Activated T-cell treated with anti-CD3 and anti-CD28 coated beads, Interleukin-2, amount 50 U/mL, for 24 hours (primary cell): ENCODE measurements around the gene MACROD2.

ENCODE experiments used
- DNase-seq: peaks from one replicate; pipeline ENCODE4 v3.0.0-alpha.2; 2020
- H3K27ac Mint-ChIP-seq: 2 replicates; pipeline ENCODE4 v1.8.0; 2020; ENCODE audit warnings: mild to moderate bottlenecking, mixed read lengths
- H3K27me3 Mint-ChIP-seq: 2 replicates; pipeline ENCODE4 v1.8.0; 2020; ENCODE audit warnings: mixed read lengths
- H3K36me3 Mint-ChIP-seq: 2 replicates; pipeline ENCODE4 v1.8.0; 2020; ENCODE audit warnings: low read depth, mixed read lengths
- H3K4me1 Mint-ChIP-seq: 2 replicates; pipeline ENCODE4 v1.8.0; 2020; ENCODE audit warnings: low read depth, mixed read lengths
- H3K4me3 Mint-ChIP-seq: 2 replicates; pipeline ENCODE4 v1.8.0; 2020; ENCODE audit warnings: mild to moderate bottlenecking, moderate library complexity, mixed read lengths
- H3K9me3 Mint-ChIP-seq: 2 replicates; pipeline ENCODE4 v1.8.0; 2020; ENCODE audit warnings: mixed read lengths

MACROD2 gene

GRCh38 chr20:15603506-15603905 lies 1608.2 kb downstream of the MACROD2 start:
- no peak overlapping the region for H3K27ac Mint-ChIP-seq
- H3K4me1 Mint-ChIP-seq: no peaks in the 10 kb centered on the region
- H3K4me3 Mint-ChIP-seq: no peak overlapping the region
- H3K9me3 Mint-ChIP-seq: peaks cover 6% of the 10 kb centered on the region
- H3K27me3 Mint-ChIP-seq: no peaks in the 10 kb centered on the region
- no peaks in the 10 kb centered on the region for H3K36me3 Mint-ChIP-seq
- no peak for DNase-seq

- Mint-ChIP-seq H3K36me3 (no peaks in the 10 kb centered on the region), H3K4me1 (no peaks in the 10 kb centered on the region), H3K27me3 (no peaks in the 10 kb centered on the region), H3K4me3 (no peak overlapping the region), H3K27ac (no peak overlapping the region), H3K9me3 (peaks cover 6% of the 10 kb centered on the region)
- DNase-seq: no peak
Observed at GRCh38 chr20:15603978-15604805, 1608.9 kb downstream of the MACROD2 start.

GRCh38 chr20:15609921-15610320 lies 1614.6 kb downstream of the MACROD2 start:
- H3K27me3 Mint-ChIP-seq: no peaks in the 10 kb centered on the region

DNA sequence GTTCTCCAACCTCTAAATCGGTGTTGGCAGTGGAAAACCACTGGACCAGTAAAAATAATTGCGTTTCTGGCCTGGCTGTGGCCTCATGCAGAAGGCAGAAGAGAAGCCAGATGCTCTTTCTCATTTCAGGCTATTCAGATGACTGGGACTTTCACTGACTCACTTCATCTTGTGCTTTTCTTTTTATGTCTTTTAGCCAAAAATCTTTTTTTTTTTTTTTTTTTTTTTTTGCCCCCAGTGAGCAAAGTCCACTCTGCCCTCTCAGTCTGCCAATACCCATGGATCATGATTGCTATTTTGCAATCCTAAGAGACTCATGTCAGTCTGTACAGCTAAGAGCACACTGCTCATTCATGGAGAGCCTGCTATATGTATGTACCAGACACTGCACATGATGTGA lies 1615.5 kb downstream of the MACROD2 start:
- no peak for DNase-seq
- Mint-ChIP-seq H3K36me3 (no peaks in the 10 kb centered on the region), H3K4me1 (no peaks in the 10 kb centered on the region), H3K4me3 (no peak overlapping the region), H3K27ac (no peak overlapping the region), H3K9me3 (peaks cover 6% of the 10 kb centered on the region), H3K27me3 (no peaks in the 10 kb centered on the region)

More at GRCh38 chr20:15609921-15610320, 1614.6 kb downstream of the MACROD2 start:
- no peaks in the 10 kb centered on the region for H3K36me3 Mint-ChIP-seq
- no peak overlapping the region for H3K27ac Mint-ChIP-seq
- no peak for DNase-seq
- no peaks in the 10 kb centered on the region for H3K4me1 Mint-ChIP-seq
- peaks cover 6% of the 10 kb centered on the region for H3K9me3 Mint-ChIP-seq
- H3K4me3 Mint-ChIP-seq: no peak overlapping the region

DNA sequence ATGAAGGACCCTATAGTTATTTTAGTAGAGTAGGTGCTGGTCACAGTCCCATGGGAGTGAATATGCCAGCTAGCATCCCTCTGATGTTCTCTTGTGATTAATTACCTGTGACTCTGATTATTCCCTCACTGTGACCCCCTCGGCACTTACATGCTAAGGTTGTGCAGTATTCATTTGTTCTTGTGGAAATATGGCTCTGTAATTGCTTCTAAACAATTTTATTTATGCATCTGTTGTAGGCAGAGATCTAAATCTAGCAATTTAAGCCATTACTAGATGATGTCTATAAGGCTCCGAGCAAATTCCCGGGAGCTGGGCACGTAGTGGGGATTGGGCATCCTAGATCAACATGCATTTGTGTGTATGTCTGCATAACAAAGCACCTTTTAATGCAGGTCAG lies 1616.2 kb downstream of the MACROD2 start:
- no peaks in the 10 kb centered on the region for H3K4me1 Mint-ChIP-seq
- H3K36me3 Mint-ChIP-seq: no peaks in the 10 kb centered on the region
- no peaks in the 10 kb centered on the region for H3K9me3 Mint-ChIP-seq
- H3K27ac Mint-ChIP-seq: no peak overlapping the region
- H3K27me3 Mint-ChIP-seq: no peaks in the 10 kb centered on the region
- no peak overlapping the region for H3K4me3 Mint-ChIP-seq
- no peak for DNase-seq

GRCh38 chr20:15612198-15612597 lies 1616.9 kb downstream of the MACROD2 start:
- Mint-ChIP-seq H3K36me3 (no peaks in the 10 kb centered on the region), H3K27ac (no peak overlapping the region), H3K27me3 (no peaks in the 10 kb centered on the region), H3K4me1 (no peaks in the 10 kb centered on the region), H3K4me3 (no peak overlapping the region), H3K9me3 (no peaks in the 10 kb centered on the region)
- DNase-seq: no peak

DNA sequence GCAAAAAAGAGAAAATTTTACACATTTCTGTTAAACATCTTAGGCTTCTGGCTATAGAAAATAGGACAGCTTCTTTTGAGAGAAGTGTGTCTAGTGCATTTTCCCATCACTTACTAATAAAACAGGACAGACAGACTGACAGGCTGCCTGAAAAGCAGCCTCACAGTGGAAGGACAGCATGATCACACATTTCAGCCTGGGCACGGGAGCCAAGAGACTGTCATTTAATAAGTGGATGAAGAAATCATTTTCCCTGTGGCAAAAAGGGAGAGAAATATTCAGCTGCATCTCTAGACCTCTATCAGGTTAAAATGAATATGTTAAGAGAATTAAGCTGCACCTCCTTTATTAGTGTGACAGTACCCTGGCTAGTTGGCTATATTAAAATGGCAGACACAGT lies 1617.5 kb downstream of the MACROD2 start:
- peaks cover 3% of the 10 kb centered on the region for H3K9me3 Mint-ChIP-seq
- H3K27ac Mint-ChIP-seq: no peak overlapping the region

DNA sequence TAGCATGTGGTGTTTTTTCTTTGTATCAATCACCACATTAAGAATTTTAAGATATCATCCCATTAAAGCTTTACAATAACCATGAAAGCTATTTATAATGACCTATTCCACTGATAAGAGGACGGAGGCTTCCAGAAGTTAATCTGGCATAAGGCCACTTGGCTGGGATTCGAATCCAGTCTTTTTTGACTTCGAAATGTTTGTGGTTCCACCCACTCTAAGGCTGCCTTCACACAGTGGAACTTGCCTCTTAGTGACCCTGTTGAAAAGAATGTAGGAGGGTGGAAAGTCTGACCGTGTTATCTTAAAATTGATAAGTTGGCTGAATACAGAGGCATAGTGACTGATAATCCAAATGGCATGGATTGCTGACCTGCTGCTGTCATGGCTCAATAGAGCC lies 1618.2 kb downstream of the MACROD2 start:
- peaks cover 3% of the 10 kb centered on the region for H3K9me3 Mint-ChIP-seq
- no peak overlapping the region for H3K4me3 Mint-ChIP-seq
- DNase-seq: no peak
- no peaks in the 10 kb centered on the region for H3K36me3 Mint-ChIP-seq
- H3K4me1 Mint-ChIP-seq: no peaks in the 10 kb centered on the region
- no peak overlapping the region for H3K27ac Mint-ChIP-seq
- no peaks in the 10 kb centered on the region for H3K27me3 Mint-ChIP-seq

More for the DNA sequence above, 1617.5 kb downstream of the MACROD2 start:
- Mint-ChIP-seq H3K27me3 (no peaks in the 10 kb centered on the region), H3K4me3 (no peak overlapping the region), H3K4me1 (no peaks in the 10 kb centered on the region), H3K36me3 (no peaks in the 10 kb centered on the region)
- no peak for DNase-seq

- Mint-ChIP-seq H3K9me3 (peaks cover 7% of the 10 kb centered on the region), H3K4me3 (no peak overlapping the region), H3K36me3 (no peaks in the 10 kb centered on the region), H3K27ac (no peak overlapping the region), H3K4me1 (no peaks in the 10 kb centered on the region), H3K27me3 (no peaks in the 10 kb centered on the region)
- DNase-seq: no peak
Observed at GRCh38 chr20:15616626-15617025, 1621.3 kb downstream of the MACROD2 start.

DNA sequence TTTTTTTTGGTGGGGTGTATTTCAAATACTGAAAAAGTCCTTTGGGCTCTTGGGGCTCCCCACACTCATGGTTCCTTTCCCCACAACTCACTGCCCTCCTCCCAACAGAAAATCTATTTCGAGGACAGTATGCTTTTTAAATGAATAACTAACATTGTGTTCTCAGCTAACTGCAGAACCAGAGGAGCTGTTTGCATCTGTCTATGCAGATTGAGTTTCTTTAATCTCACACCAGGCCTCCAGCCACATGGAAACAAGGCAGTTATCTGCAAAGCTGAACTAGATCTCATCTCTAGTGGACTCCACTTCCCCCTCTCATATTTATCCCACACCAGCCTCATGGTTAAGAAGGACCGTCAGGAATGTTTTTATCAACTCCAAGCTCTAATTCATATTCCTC lies 1622.8 kb downstream of the MACROD2 start:
- no peaks in the 10 kb centered on the region for H3K4me1 Mint-ChIP-seq
- no peak overlapping the region for H3K27ac Mint-ChIP-seq
- no peak overlapping the region for H3K4me3 Mint-ChIP-seq
- H3K9me3 Mint-ChIP-seq: peaks cover 7% of the 10 kb centered on the region
- no peak for DNase-seq
- no peaks in the 10 kb centered on the region for H3K36me3 Mint-ChIP-seq
- no peaks in the 10 kb centered on the region for H3K27me3 Mint-ChIP-seq

DNA sequence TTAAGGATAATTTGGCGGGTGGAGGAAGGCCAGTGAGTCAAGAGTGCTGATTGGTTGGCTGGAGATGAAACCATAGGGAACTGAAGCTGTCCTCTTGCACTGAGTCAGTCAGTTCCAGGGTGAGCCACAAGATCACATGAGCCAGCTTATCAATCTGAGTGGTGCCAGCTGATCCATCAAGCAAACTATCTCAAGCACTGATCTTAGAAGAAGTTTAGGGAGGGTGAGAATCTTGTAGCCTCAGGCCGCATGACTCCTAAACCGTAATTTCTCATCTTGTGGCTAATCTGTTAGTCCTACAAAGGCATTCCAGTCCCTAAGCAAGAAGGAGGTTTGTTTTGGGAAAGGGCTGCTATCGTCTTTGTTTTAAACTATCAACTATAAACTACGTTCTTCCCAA lies 1623.6 kb downstream of the MACROD2 start:
- Mint-ChIP-seq H3K27ac (no peak overlapping the region), H3K27me3 (no peaks in the 10 kb centered on the region), H3K36me3 (no peaks in the 10 kb centered on the region), H3K4me1 (no peaks in the 10 kb centered on the region), H3K9me3 (peaks cover 7% of the 10 kb centered on the region), H3K4me3 (no peak overlapping the region)
- no peak for DNase-seq

GRCh38 chr20:15619341-15619740 lies 1624.0 kb downstream of the MACROD2 start:
- no peaks in the 10 kb centered on the region for H3K27me3 Mint-ChIP-seq
- no peaks in the 10 kb centered on the region for H3K36me3 Mint-ChIP-seq
- DNase-seq: no peak
- H3K9me3 Mint-ChIP-seq: peaks cover 7% of the 10 kb centered on the region
- no peaks in the 10 kb centered on the region for H3K4me1 Mint-ChIP-seq
- no peak overlapping the region for H3K27ac Mint-ChIP-seq
- no peak overlapping the region for H3K4me3 Mint-ChIP-seq

DNA sequence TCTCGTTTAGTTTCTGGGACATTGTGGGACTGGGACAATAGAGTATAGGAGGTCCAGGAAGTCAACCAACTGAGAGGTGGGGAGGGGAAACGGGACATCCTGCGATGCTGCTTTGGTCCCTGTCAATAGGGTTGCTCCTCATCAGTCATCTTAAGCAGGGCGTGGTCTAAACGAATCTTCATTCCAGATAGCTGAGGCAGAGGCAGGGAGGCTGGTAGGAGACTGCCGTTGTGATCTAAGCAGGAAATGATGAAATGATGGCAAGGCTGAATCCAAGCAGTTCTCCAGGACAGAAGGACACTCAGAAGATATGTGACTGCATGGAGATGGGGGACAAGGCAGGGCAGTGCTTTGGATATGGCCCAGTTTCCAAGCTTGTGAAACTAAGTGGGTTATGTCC lies 1624.5 kb downstream of the MACROD2 start:
- Mint-ChIP-seq H3K27me3 (no peaks in the 10 kb centered on the region), H3K4me1 (no peaks in the 10 kb centered on the region), H3K4me3 (no peak overlapping the region)

DNA sequence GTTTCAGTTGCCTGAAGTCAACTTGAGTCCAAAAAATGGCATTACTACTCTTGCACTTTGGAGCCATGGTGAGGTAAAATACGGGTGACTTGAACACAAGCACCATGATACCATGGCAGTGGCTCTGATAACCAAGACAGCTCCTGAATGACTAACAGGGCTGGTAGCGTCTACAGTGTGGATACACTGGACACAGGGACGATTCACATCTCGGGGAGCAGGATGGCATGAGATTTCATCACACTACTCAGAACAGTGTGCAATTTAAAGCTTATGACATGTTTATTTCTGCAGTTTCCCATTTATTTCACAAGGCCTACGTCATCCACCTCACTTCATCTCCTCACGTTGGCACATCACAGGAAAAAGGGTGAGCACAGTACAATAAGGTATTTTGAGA lies 1627.1 kb downstream of the MACROD2 start:
- Mint-ChIP-seq H3K27me3 (no peaks in the 10 kb centered on the region), H3K4me1 (no peaks in the 10 kb centered on the region), H3K4me3 (no peak overlapping the region), H3K27ac (no peak overlapping the region), H3K9me3 (peaks cover 12% of the 10 kb centered on the region), H3K36me3 (no peaks in the 10 kb centered on the region)
- DNase-seq: no peak

More for the DNA sequence above, 1624.5 kb downstream of the MACROD2 start:
- DNase-seq: no peak
- Mint-ChIP-seq H3K9me3 (peaks cover 7% of the 10 kb centered on the region), H3K27ac (no peak overlapping the region), H3K36me3 (no peaks in the 10 kb centered on the region)

DNA sequence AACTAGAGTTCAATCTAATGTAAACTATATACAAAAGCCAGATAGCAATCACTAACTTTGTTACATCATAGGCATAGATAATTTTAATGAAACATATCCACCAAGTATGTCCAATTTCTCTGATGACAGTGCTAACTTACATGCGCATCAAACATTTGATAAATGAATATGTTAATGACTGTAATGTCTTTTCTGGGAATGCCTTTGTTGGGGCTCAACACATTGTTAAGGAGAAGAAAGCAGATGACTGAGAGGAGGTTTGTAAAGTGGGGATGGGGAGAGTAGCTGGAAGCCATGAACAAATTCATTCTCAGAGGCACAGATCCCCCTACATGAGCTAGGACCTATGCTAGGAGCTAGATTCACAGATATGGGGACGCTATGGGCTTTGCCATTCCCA lies 1627.9 kb downstream of the MACROD2 start:
- Mint-ChIP-seq H3K36me3 (no peaks in the 10 kb centered on the region), H3K4me1 (no peaks in the 10 kb centered on the region), H3K27me3 (no peaks in the 10 kb centered on the region), H3K27ac (no peak overlapping the region), H3K4me3 (no peak overlapping the region), H3K9me3 (peaks cover 14% of the 10 kb centered on the region)
- no peak for DNase-seq
